Posterior cingulate gyrus (tissue), 11 donors: ENCODE measurements around the gene BCAP29.
"Not testable (repeated sequence)": the region's sequence is repeated elsewhere in the genome, so short reads cannot be mapped to it uniquely, and the experiment has no call there.

Experiments
- DNase-seq, 10 donors: peaks; one replicate each; pipeline versions ENCODE4 v3.0.0 to v3.0.0-alpha.2; 2020 to 2021; ENCODE audit warnings: mixed read lengths in 3 of 10
- intact Hi-C: fragments of 100-400 bp; cut with DNase I; formaldehyde crosslinking; loops from one replicate; pipeline ENCODE4 v1.15.1; 2023

The BCAP29 gene, protein sequence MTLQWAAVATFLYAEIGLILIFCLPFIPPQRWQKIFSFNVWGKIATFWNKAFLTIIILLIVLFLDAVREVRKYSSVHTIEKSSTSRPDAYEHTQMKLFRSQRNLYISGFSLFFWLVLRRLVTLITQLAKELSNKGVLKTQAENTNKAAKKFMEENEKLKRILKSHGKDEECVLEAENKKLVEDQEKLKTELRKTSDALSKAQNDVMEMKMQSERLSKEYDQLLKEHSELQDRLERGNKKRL

DNA sequence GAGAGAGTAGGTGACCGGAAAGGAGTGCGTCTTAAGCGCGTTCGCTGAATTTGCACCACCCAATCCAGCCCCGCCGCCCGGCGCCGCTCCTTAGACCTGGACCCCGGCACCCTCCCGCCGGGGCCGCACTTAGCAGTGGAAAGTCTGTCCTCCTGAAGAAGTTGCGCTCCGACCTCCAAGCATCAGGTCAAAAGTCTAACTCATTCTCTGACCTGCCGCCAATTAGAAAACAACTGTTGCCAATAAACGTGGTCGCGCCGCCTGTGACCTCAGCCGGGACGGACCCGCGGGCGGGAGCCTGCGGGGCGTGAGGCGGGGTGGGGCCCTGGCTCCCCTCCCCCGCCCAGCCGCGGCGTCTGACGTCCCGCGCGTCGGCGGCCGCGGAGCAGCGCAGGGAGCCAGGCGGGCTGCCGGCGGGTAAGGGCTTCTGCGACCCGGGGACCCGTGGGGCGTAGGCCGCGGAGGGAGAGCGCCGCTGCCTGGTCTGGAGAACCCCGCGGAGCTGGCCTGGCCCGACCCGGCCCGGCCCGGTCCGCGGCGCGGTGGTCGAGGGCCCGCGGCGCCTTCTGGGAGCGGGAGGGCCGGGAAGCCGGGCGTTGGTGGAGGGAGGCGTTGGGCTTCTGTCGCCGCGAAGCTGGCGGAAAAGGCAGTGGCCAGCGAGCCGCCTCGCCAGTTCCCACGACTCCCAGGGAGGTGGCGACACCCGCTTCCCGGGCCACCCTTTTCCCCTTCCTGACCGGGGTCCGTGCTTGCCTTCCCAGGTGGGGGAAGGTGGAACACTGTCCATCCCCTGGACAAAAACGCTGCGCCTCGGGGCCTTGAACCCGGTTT, at the start of gene BCAP29:
BCAP29 (plus strand) TSS at position 362 of the 831 bp plus-strand sequence. CDS start 527 bp downstream, outside the sequence.
- intact Hi-C loops = loop anchor here (5.0 to 10.0 kb wide), 2 partner anchors 105 to 162 kb away; partner anchors contain the start of genes CBLL1 and GPR22
- peak; percentile 35 to 95 (median 58) for DNase-seq

GRCh38 chr7:107530751-107531150, 49.3 kb upstream of the BCAP29 start:
- no peak for DNase-seq
- intact Hi-C loops = no loop called here

- intact Hi-C loops = no loop called here
- no peak for DNase-seq
Measured at GRCh38 chr7:107534139-107534538, 45.9 kb upstream of the BCAP29 start.

DNA sequence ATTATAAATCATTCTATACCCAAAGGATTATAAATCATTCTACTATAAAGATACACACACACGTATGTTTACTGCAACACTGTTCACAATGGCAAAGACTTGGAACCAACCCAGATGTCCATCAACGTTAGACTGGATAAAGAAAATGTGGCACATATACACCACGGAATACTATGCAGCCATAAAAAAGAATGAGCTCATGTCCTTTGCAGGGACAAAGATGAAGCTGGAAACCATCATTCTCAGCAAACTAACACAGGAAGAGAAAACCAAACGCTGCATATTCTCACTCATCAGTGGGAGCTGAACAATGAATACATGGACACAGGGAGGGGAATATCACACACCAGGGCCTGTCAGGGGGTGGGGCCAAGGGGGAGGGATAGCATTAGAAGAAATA, 42.8 kb upstream of the BCAP29 start:
- DNase-seq, intact Hi-C loops: not testable (repeated sequence)

GRCh38 chr7:107538001-107538400, 42.0 kb upstream of the BCAP29 start:
- intact Hi-C loops = no loop called here

GRCh38 chr7:107543338-107543993, 36.6 kb upstream of the BCAP29 start:
- DNase-seq = peak in 1 of 10 donors; percentile 80
- intact Hi-C loops = no loop called here

More at GRCh38 chr7:107538001-107538400, 42.0 kb upstream of the BCAP29 start:
- DNase-seq = no peak

- no peak for DNase-seq
- intact Hi-C loops = no loop called here
Measured at GRCh38 chr7:107544848-107545591, 35.0 kb upstream of the BCAP29 start.

DNA sequence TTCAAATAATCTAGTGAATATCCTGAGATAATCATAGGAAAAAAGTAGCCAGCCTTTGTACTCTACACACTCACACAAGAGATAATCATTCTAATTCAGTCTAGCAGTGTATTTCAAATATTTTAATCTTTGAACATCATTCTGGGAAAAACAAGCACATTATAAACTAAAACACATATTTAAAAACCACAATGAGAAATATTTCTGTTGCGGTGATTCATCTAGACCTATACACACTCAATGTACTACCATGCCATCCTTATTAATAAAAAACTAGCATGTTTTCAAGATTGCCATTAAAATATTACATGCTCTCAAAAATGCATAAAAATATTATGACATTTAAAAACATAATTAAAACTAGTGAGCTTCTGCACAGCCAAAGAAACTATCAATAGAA, 28.1 kb upstream of the BCAP29 start:
- no peak for DNase-seq
- intact Hi-C loops = no loop called here

DNA sequence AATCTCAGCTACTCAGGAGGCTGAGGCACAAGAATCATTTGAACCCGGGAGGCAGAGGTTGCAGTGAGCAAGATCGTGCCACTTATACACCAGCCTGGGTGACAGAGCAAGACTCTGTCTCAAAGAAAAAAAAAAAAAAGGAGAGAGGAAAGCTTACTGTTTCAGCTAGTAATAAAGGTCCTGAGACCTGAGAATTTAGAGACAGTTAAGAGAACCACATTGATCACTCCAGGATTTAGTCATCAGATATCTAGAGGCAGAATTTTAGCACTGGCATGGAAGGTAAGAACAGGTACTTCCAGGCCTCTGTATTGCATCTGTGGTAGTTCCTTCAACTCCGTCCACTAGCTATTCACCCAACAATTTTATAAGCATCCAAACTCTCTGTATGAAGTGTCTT, 24.2 kb upstream of the BCAP29 start:
- DNase-seq = no peak
- intact Hi-C loops = no loop called here

- intact Hi-C loops = loop anchor here (10.0 kb wide), 1 partner anchor 165 kb away; no protein-coding TSS in a partner anchor
- no peak for DNase-seq
Measured at GRCh38 chr7:107559864-107560263, 20.2 kb upstream of the BCAP29 start.

DNA sequence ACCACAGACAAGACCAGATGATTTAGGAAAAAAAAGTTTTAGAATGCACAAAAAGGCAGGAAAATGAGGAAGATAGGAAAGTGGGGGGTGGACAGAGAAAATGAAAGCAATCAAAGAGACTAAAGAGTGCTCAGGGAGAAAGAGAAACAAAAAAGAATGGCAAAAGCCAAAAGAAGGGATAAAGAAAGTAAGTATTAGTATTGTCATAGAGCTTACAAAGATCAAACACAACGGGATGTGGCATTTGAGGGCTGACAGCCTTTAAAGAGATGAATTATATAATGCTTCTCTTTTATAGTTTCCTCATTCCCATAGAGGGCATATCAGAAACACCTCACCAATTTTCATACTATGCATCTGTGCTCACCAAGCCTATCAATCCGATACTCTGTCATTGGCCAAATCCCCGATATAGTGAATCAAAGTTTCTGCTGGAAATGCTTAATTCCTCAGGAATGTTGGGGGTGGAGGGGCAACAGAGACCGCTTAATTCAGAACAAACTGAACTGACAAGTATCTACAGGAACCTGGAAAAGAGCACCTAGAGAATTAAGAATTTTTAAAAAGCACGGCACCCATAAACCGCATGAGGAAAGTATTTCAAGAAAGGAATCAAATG, 19.0 kb upstream of the BCAP29 start:
- DNase-seq = no peak
- intact Hi-C loops = loop anchor here (10.0 kb wide), 1 partner anchor 164 kb away; no protein-coding TSS in a partner anchor

DNA sequence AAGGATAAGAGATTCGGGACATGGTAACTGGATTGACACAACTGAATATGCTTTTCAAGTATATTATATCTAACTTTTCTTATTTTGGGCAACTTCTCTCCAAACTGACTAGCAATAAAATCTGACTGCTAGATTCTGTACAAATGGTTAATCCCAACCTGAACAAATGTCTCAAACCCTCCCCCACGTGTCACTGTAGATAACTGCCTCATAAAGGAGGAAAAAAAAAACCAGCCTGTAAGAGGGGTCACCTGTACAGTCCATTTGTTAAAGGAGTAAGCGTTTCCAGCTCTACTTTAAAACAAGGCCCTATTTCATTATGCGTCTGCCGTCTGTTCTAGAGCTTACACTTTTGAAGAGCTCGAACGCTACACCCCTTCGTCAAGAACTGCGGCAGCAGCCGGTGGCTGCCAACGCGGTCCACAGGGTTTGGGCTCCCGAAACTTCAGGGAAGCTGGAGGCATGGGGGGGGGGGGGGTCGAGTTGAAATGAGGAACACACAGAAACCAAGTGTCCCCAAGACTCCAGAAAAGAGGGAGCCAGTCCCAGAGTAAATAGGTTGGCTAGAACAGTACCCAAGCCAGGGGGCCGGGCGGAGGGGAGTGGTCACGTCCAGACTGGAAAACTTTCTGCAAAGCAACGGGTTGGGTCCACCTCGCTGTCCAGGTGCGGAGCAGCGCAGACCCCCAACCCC, 16.8 kb upstream of the BCAP29 start:
- intact Hi-C loops = loop anchor here (2.0 to 10.0 kb wide), 2 partner anchors 162 to 360 kb away; no protein-coding TSS in a partner anchor
- no peak for DNase-seq

DNA sequence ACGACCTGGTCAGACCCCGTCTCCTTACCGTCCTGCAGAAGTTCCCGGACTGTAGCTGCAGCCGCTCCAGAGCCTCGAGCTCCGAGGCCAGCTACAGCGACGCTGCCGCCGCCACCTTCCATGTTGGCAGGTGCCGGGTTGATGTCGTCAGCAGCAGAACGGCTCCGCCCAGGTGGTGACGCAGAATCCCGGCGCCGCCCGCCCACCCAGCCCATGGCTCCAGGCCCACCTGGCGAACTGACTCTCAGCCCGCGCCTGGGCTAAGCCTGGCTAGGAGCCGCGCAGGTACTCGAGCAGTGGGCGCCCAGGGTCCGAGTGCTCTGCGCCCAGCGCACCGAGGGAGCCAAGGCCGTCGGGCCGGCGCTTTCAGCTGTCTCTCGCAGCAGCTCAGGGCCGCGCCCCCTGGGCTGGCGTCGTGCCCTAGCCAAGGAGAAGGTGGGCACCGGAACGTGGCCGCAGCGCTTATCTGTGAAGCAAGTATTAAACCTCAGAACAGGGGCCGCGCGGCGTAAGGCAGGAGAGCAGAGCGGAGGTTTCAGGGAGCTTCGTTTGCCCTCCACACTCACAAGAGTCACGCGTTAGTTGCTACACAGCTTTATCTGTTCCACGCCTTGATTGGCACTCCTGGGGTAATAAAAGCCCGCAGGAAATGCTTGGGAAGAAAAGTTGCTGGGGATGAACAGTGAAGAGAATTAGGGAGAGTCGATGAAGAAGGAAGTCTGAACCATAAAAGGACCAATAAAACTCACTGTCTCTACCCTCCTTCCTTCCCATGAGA, 16.1 kb upstream of the BCAP29 start, which contains the start of the genes COG5 and DUS4L:
COG5 (minus strand) TSS at position 146 of the 778 bp plus-strand sequence; CDS start at position 122, 24 bp downstream.
DUS4L (plus strand) TSS at position 197 of the 778 bp plus-strand sequence. CDS start 3,100 bp downstream, outside the sequence.
- intact Hi-C loops = loop anchor here (2.0 to 10.0 kb wide), 2 partner anchors 161 to 361 kb away; no protein-coding TSS in a partner anchor
- peak; percentile 74 to 97 (median 80) for DNase-seq

GRCh38 chr7:107564553-107565298, 15.3 kb upstream of the BCAP29 start:
- DNase-seq = no peak
- intact Hi-C loops = loop anchor here (10.0 kb wide), 1 partner anchor 160 kb away; no protein-coding TSS in a partner anchor

GRCh38 chr7:107570298-107570697, 9.7 kb upstream of the BCAP29 start:
- intact Hi-C loops = no loop called here
- no peak for DNase-seq

DNA sequence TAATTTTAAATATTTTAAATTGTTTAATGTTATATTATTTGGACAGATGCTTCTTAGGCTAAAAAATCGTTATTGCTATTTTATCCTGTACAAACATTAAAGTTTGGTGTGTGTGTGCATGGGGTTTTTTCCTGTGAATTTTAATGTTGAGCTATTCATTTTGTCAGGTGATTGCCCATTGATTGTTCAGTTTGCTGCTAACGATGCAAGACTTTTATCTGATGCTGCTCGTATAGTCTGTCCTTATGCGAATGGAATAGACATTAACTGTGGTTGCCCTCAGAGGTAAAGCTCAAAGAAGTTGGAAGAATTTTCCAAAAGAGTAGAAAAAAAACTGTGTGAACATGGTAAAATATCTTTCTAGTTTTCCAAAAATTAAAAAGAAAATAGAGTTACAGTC, 6.5 kb upstream of the BCAP29 start:
- no peak for DNase-seq
- intact Hi-C loops = no loop called here

GRCh38 chr7:107579554-107579884, 527 bp upstream of the BCAP29 start:
- intact Hi-C loops = no loop called here
- DNase-seq = no peak
